Neural cell (in vitro differentiated cells): Measurements from ENCODE around the gene AZIN2. TPM values are rescaled to one million over a fixed set of nuclear protein-coding genes. Genes with fewer than 3 reads are reported as not detected.

Source experiments
- H2AFZ ChIP-seq: fragments of 200-600, 300-800 bp; sonication (generic), shearing (Covaris generic); 2 replicates; pipeline ENCODE4 v1.6.0; 2014; ENCODE audit warnings: low read depth, mild to moderate bottlenecking, antibody characterized with exemption, low read length, moderate library complexity
- H3F3A ChIP-seq: fragments of 200-600 bp; shearing (Covaris generic); 2 replicates; pipeline ENCODE4 v1.6.1; 2016; ENCODE audit warnings: mild to moderate bottlenecking, moderate library complexity, mixed read lengths, antibody characterized with exemption, low read length; ENCODE audit not compliant: insufficient read depth, poor library complexity, severe bottlenecking
- H3K27ac ChIP-seq: fragments of 200-600, 300-800 bp; sonication (generic), shearing (Covaris generic); 2 replicates; pipeline ENCODE4 v1.5.1; 2014; ENCODE audit warnings: mild to moderate bottlenecking, low read length, moderate library complexity
- H3K27me3 ChIP-seq: fragments of 300-800, 200-600 bp; sonication (generic), shearing (Covaris generic); 2 replicates; pipeline ENCODE4 v1.6.0; 2014; ENCODE audit warnings: mild to moderate bottlenecking, low read depth, low read length, moderate library complexity; ENCODE audit not compliant: insufficient read depth
- H3K36me3 ChIP-seq: fragments of 300-800, 200-600 bp; sonication (generic), shearing (Covaris generic); 2 replicates; pipeline ENCODE4 v1.5.1; 2014; ENCODE audit warnings: mild to moderate bottlenecking, antibody characterized with exemption, low read length, moderate library complexity; ENCODE audit not compliant: insufficient read depth
- H3K4me2 ChIP-seq: fragments of 300-800, 200-600 bp; sonication (generic), shearing (Covaris generic); 2 replicates; pipeline ENCODE4 v1.6.0; 2014; ENCODE audit warnings: mild to moderate bottlenecking, low read length
- H3K4me3 ChIP-seq: fragments of 300-800, 200-600 bp; sonication (generic), shearing (Covaris generic); 2 replicates; pipeline ENCODE4 v1.5.1; 2014; ENCODE audit warnings: mild to moderate bottlenecking, low read length, moderate library complexity
- H3K79me2 ChIP-seq: fragments of 200-600 bp; shearing (Covaris generic); replicated peaks from 2 replicates; pipeline ENCODE4 v1.6.0; 2014; ENCODE audit warnings: mild to moderate bottlenecking, low read length, moderate library complexity; ENCODE audit not compliant: insufficient read depth
- H3K9ac ChIP-seq: fragments of 300-800, 200-600 bp; sonication (generic), shearing (Covaris generic); 2 replicates; pipeline ENCODE4 v1.6.1; 2016; ENCODE audit warnings: mild to moderate bottlenecking, low read length, mixed read lengths
- H3K9me2 ChIP-seq: fragments of 200-600 bp; shearing (Covaris generic); 2 replicates; pipeline ENCODE4 v1.6.1; 2016; ENCODE audit warnings: mild to moderate bottlenecking, low read length, mixed read lengths; ENCODE audit not compliant: insufficient read depth
- H3K9me3 ChIP-seq: fragments of 200-600, 300-800 bp; sonication (generic), shearing (Covaris generic); 2 replicates; pipeline ENCODE4 v1.6.1; 2016; ENCODE audit warnings: mild to moderate bottlenecking, mixed run types, low read length, moderate library complexity, mixed read lengths
- H4K20me1 ChIP-seq: fragments of 200-600 bp; shearing (Covaris generic); 2 replicates; pipeline ENCODE4 v1.6.1; 2016; ENCODE audit warnings: mild to moderate bottlenecking, mixed run types; ENCODE audit not compliant: insufficient read depth
- CTCF ChIP-seq: fragments of 450-650 bp; IDR thresholded peaks from 2 replicates; pipeline ENCODE4 v1.5.1; 2014; ENCODE audit warnings: antibody characterized with exemption, mild to moderate bottlenecking, moderate library complexity; ENCODE audit not compliant: poor library complexity, severe bottlenecking
- EP300 ChIP-seq: fragments of 450-650 bp; conservative IDR thresholded peaks from 2 replicates; pipeline ENCODE4 v1.6.1; 2014; ENCODE audit warnings: antibody characterized with exemption, mild to moderate bottlenecking, moderate library complexity; ENCODE audit not compliant: poor library complexity, severe bottlenecking
- EZH2 ChIP-seq: fragments of 200-600, 300-800 bp; shearing (Covaris generic), sonication (generic); IDR thresholded peaks from 2 replicates; pipeline ENCODE4 v1.6.1; 2014; ENCODE audit warnings: antibody characterized with exemption, low read length, borderline replicate concordance, mild to moderate bottlenecking; ENCODE audit not compliant: insufficient read depth, poor library complexity, severe bottlenecking
- MXI1 ChIP-seq: fragments of 450-650 bp; conservative IDR thresholded peaks from 2 replicates; pipeline ENCODE4 v1.6.1; 2014; ENCODE audit warnings: antibody characterized with exemption, mild to moderate bottlenecking; ENCODE audit not compliant: poor library complexity, severe bottlenecking
- POLR2AphosphoS5 ChIP-seq: IDR thresholded peaks from 2 replicates; pipeline ENCODE4 v1.6.1; 2012
- RAD21 ChIP-seq: fragments of 450-650 bp; conservative IDR thresholded peaks from 2 replicates; pipeline ENCODE4 v1.6.1; 2014; ENCODE audit warnings: antibody characterized with exemption, mild to moderate bottlenecking, moderate library complexity
- REST ChIP-seq: IDR thresholded peaks from 2 replicates; pipeline ENCODE4 v1.6.1; 2012; ENCODE audit warnings: borderline replicate concordance
- TAF1 ChIP-seq: IDR thresholded peaks from 2 replicates; pipeline ENCODE4 v1.6.1; 2012; ENCODE audit warnings: low read depth
- polyA plus RNA-seq: library from polyadenylated mRNA; depleted of rRNA; stranded (reverse); fragments of >200 nt; gene quantifications from 2 replicates; pipeline ENCODE4 v1.2.3, GENCODE V29; 2014

Gene AZIN2
- polyA plus RNA-seq, 1 donor from 2014 or later, result 22.7 TPM

- no peak overlapping the region for H3K9ac ChIP-seq
- H3K9me2 ChIP-seq, result no peaks in the 10 kb centered on the region
- no peak overlapping the region for H3K4me3 ChIP-seq
- H3K36me3 ChIP-seq, result no peaks in the 10 kb centered on the region
- no peak overlapping the region for H2AFZ ChIP-seq
- H3F3A ChIP-seq, result no peaks in the 10 kb centered on the region
- no peak for TF ChIP-seq TAF1
- TF ChIP-seq POLR2AphosphoS5, result no peak
- peaks cover 14% of the 10 kb centered on the region for H3K79me2 ChIP-seq
- H4K20me1 ChIP-seq, result no peaks in the 10 kb centered on the region
- H3K27me3 ChIP-seq, result no peaks in the 10 kb centered on the region
- H3K27ac ChIP-seq, result no peak overlapping the region
- no peak overlapping the region for H3K4me2 ChIP-seq
- H3K9me3 ChIP-seq, result no peaks in the 10 kb centered on the region
Measured at GRCh38 chr1:33032126-33032869, 48.7 kb upstream of the AZIN2 start.

- Histone ChIP-seq H3K27me3 (no peaks in the 10 kb centered on the region), H3K9me3 (no peaks in the 10 kb centered on the region), H3K4me3 (peak overlapping the region; percentile 82), H3K36me3 (no peaks in the 10 kb centered on the region), H3F3A (no peaks in the 10 kb centered on the region), H3K79me2 (peaks cover 12% of the 10 kb centered on the region), H3K9me2 (no peaks in the 10 kb centered on the region), H4K20me1 (no peaks in the 10 kb centered on the region), H3K9ac (peak overlapping the region; percentile 68), H3K4me2 (peak overlapping the region; percentile 80), H2AFZ (peak overlapping the region; percentile 30), H3K27ac (peak overlapping the region; percentile 24)
- TF ChIP-seq RAD21, result no peak
- TF ChIP-seq EZH2, result no peak
- no peak for TF ChIP-seq MXI1
- no peak for TF ChIP-seq TAF1
- TF ChIP-seq CTCF, result no peak
- no peak for TF ChIP-seq POLR2AphosphoS5
- no peak for TF ChIP-seq REST
- TF ChIP-seq EP300, result no peak
Measured at GRCh38 chr1:33036051-33036525, 44.9 kb upstream of the AZIN2 start.
